NCI-H748 (cell line): ENCODE data around the gene MEN1.

Experiments
- DNase-seq: peaks from one replicate; lab custom pipeline; 2025; ENCODE audit not compliant: unreplicated experiment; lab: John Stamatoyannopoulos, UW

MEN1 gene

DNA sequence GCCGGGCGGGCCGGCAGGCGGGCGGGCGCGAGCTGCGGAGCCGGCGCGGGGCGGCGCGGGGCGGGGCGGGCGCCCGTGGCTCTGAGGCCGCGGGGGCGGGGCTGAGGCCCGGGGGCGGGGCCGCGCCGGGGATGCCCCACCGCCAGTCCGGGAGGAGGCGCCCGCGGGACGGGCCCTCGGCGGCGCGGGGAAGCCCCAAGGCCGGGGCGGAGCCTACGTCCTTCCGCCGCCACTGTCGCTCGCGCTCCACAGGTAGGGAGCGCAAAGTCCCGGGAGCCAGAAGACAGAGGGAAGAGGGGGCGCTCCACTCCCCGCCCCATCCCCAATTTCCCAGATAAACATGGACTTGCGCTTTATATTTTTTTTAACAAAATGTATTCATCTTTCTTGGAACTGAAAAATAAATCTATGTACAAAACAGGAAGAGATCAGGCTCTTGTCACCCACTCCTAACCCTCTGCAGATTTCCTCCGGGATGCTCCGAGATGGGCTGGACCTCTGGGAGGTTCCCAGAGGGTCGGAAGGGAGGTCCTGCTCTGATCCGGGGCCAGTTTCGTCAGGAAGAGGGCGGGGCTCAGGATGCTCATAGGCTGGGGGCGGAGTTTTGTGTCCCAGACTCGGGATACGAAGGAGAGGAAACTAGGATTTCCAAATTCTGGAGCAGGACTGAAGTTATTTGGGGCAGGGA is 7.0 kb downstream of the MEN1 start, which contains the start of gene MAP4K2:
Gene MAP4K2 (minus strand): TSS at position 57 of the 688 bp plus-strand sequence. CDS start 65 bp downstream, outside the sequence.
- peak; percentile 87 for DNase-seq

- peak; percentile 40 for DNase-seq
These were observed 7.8 kb downstream of the MEN1 start for GRCh38 chr11:64802370-64803157.

- no peak for DNase-seq
These were observed 8.6 kb downstream of the MEN1 start for GRCh38 chr11:64801561-64802369.

DNA sequence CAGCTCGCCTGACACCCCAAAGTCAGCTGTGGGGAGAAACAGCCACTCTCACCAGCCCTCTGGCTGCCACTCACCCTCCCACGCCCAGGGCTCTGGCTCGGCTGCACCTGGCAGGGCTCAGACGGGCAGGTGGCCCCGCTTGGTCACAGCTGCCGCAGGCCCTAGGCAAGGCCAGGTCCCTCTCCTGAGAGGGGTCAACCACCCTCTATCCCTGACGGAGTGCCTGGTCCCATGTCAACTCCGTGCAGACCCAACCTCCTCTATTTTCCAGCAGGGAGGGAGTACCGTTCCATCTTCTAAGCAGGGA is 9.2 kb downstream of the MEN1 start:
- no peak for DNase-seq

DNA sequence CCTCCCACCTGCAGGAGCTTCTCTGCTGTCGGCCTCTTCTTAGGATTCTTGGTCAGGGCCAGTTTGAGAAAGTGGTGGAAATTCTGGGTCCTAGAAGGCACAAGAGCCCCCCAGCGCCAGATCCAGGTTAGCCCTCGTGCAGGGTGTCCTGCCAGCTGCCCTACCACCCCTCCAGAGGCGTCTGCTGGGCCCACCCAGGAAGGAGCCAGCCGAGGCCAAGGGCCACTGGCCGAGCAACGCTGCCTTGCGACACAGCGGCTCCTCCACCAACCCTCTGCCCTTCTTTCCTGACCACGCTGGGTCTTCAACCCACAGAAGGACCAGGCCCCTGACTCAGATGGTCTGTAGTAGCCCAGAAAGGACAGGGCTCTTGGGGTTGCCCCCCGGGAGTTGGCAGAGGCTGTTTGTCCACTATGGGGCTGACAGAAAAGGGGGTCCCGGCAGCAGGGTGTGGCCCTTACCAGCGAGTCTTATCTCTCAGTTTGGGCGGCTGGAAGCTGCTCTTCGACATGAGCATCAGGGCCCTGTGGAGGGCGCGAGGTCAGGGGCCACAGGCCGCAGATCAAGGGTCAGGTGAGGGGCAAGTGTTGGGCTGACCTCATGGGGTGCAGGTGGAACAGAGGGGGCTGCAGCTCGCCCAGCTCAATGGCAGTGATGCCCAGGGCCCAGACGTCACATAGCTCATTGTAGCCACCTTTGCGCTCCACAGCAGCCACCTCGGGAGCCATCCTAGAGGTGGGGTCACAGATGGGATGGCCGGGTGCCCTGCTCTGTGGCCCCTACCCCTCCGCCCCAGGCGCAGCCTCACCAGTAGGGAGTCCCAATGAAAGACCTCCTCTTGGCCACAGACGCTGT is 9.8 kb downstream of the MEN1 start:
- no peak for DNase-seq

GRCh38 chr11:64799623-64800302 is 10.6 kb downstream of the MEN1 start:
- DNase-seq, result no peak

DNA sequence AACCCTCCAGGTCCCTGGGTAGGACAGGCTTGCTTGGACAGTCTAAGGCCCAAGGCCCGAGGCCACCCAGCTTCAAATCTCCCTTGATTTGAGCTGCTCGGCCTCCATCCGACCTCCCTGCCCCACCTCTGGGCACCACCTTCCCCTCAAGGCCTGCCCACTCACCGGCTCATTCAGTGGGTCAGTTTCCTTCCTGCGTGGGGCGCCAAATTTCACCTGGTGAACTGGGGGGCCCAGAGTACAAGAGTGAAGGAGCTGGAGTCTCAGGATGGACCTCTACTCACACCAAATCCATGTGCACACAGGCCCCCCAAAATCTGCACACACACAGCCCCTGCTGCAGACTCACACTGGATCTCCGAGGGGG is 11.1 kb downstream of the MEN1 start:
- DNase-seq, result no peak

DNA sequence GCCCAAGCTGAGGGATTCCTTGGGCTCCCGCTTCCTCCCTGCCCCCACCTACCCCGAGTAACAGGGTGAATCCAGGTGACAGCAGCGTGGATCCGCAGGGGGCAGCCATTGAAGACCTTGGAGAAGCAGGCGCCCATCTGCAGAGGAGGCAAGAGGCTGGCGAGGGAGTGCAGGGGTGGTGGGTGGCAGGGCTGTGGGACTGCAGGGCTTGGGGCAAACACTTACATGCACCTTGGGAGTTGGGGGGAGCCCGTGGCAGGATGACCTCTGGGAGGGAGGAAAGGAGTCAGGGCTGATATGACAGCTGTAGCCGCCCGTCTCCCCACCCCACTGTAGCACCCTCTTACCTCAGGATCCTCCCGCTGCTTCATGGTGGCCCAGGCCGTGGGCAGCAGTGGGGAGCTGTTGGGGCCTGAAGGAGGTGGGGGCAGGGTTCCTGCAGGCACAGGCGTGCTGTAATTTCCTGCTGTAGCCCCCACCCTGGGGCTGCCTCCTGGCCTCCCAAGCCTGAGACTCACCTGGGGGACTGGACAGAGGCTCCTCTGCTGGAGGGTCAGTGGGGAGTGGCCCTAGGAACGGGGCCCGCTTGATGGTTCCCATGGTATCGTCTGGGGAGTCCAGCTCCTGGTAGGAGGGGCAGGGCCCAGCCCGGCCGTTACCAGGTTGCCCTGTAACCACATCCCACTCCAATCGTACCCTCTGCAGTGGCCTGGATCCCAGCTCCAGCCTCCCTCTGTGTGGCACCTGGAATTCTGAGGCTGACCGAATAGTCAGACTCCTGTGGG is 13.4 kb downstream of the MEN1 start:
- no peak for DNase-seq

DNA sequence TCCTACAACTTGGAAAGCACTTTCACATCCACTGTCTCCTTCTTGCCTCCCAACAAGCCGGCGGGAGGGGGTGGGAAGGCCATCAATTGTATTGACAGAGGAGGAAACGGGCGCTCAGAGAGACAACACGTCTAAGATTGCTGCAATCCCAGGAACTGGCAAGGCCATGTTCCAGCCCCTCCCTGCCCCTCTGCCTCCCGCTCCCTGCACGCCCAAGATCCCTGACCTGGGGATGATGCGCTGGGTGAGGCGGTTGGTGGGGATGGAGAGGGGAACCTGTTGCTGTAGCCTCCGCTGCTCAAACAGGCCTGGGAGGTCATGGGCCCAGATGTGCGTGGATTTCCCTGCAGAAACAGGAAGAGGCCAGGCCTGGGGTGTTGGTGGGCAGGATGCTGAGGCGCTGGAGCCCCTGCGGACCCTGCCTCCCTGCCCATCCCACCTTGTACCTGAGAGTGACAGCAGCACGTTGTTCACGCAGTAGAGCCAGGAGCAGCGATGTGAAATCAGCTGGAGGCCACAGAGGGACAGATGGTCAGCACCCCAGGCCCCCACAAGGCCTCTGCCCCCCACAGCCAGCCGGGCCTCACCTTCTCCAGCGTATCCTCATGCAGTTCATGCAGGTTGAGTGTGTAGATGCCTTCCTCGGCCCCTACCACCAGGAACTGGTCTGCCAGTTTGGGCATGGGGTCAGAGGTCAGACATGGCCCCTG is 14.1 kb downstream of the MEN1 start:
- no peak for DNase-seq

DNA sequence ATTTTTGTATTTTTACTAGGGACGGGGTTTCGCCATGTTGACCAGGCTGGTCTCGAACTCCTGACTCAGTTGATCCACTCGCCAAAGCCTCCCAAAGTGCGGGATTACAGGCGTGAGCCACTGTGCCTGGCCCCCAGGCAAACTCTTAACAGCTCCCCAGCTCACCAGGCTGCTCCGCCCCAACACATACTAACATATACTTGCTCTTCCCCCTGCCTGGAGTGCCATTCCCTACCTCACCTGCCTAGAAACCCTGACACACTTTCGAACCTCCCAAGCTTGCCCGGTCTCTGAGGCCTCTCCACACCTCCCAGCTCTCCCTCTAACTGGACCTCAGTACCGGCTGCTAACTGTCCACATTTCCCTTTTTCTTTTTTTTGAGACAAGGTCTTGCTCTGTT is 15.8 kb downstream of the MEN1 start:
- no peak for DNase-seq

DNA sequence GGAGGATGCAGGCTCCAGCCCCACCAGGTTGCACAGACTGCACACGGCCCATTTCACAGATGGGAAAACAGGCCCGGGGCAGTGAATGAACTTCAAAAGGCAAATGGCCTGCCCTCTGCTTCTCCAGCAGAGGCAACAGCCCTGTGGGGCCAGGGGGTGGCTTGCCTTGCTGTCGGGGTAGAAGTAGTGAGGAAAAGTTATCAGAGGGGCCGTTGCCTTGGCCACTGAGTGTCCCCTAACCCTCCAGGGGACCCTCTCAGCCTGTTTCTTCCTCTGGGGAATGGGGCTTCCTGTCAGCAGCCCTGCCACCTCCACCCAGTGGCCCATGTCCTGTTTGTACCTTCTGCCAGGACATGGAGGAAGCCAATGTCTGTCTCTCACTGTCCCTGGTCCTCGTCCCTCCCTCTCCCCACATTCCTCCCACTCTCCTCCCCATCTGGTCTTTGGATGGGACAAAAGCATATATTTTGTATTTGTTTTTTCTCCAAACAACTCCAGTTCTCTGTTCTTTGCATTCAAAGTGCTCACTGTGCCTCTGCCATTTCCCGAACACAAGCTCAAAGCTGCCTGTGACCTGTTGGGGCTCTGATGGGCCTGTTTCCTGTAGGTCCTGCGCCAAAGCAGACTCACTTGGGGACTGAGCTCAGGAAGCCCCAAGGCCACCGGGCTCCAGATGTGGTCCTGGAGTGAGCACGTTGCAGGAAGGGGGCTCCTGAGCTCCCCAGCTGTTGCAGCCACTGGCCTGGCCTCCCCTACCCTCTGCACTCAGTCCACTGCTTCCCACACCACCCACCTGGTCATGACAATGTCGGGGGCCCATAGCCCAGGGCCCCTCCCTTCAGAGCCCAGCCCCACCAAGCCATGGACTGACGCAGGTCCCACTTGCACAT is 16.8 kb downstream of the MEN1 start:
- no peak for DNase-seq

DNA sequence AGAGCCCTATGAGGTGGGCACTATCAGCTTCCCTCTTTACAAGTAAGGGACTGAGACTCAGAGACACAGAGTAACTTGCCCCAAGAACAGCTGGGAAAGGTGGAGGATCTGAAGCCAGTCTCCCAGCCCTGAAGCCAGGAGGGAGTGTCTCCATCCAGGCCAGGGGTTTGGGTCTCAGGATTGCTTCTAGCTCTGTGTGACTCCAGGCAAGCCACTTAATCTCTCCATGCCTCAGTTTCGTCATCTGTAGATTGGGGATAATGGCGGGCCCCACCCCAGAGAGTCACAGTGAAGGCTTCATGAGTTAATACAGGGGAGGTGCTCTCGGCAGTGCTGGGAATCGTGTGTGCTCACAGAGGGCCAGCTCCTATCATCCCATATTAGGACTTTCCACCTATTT is 17.9 kb downstream of the MEN1 start:
- DNase-seq, result no peak

DNA sequence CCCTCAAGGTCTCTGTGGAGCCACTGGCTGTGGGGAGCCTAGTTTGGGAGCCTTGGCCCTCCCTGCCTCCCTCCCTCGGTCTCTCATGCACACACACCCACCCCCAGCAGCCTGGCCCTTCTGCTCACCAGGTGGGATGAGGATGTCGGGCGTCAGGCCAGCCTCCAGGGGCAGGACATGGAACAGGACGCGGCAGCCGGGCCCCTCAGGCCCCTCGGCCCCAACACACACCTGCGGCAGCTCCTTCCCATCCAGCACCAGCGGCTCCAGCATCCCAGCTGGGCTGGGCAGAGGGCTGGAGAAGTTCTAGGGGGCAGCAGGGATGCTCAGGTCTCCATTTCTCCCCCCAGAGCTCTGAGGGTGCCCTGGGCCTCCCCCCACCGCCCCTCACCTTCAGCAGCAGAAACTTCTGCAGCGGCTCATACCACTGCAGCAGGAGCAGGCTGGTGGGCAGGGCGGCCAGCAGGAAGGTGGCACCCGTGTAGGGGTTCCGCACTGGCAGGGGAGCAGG is 18.5 kb downstream of the MEN1 start:
- DNase-seq, result no peak

DNA sequence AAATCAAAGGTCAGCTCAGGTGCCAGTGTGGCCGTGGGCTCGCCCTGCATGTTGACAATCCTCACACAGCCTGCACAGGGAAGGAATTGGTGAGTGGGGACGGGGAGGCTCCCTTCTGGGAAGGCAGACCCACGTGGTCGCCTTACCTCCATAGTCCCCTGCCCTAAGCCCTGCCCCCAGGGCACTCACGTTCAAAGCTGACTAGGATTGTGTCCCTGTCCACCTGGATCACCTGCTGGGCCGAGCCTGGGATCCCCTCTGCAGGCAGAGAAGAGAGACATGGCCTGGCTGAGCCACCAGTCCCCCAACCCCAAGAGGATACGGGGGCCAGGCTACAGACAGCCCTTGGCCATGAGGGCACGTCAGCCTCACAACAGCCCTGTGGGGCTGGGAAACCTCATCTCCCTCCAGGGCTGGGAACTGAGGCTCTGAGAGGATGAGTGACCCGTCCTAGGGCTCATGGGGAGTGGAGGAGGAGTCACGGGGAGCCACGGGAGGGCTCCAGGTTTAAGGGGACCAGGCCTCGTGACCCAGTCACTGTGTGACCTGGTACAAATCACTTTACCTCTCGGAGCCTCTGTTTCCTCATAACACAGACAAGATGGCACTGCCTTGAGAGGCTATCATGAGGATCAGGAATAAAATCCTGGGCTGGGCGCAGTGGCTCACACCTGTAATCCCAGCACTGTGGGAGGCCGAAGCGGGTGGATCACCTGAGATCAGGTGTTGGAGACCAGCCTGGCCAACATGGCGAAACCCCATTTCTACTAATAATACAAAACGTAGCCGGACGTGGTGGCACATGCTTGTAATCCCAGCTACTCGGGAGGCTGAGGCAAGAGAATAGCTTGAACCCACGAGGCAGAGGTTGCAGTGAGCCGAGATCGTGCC is 19.9 kb downstream of the MEN1 start:
- DNase-seq, result no peak

DNA sequence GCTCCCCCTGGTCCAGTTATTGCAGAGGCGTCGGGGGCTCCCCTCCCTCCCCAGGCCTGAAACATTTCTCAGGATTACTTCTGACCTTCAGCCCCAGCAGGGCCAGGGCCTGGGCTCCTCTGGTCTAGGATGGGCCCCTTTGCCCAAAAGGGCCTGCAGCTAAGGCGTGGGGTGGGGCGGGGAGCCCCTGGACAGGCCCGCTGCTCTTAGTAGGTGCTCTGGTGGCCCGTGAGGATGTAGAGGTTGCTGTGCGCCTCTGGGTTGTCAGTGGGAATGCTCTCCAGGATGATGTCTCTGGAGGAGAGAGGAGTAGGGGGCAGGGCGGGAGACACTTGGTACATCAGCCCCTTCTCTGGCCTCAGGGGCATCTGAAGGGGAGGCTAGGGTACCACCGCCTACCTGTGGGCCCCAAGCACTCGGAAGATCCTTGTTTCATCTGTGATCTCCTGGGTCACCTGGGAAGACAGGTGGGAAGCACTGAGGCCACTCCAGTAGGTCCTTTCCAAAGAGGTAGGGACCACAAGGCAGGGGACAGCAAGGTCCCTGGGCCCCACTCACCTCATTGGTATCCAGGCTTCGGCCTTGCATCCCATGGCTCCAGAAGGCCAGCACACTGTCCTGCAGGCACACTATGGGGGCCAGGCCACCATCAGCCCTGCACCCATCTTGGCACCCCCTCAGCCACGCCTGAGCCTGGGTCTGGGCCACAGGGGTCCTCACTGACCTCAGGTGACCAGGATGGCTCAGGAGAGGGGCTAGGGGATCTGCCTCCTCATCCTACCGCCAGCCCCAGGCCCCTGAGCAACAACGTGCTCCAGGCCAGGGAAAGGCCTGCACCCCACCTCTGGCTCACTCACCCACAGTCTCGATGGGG is 20.8 kb downstream of the MEN1 start:
- DNase-seq, result no peak
